Activated CD4-positive, CD25-positive, alpha-beta regulatory T cell (primary cell): ENCODE measurements around the gene SMG6.
"Not testable (repeated sequence)": the region's sequence is repeated elsewhere in the genome, so short reads cannot be mapped to it uniquely, and the experiment has no call there.

Experiments
- DNase-seq, 4 experiments: peaks; one replicate each; lab custom pipeline; 2025; lab: John Stamatoyannopoulos, UW

SMG6 gene

GRCh38 chr17:2178798-2179501 lies 124.6 kb downstream of the SMG6 start:
- DNase-seq = no peak

DNA sequence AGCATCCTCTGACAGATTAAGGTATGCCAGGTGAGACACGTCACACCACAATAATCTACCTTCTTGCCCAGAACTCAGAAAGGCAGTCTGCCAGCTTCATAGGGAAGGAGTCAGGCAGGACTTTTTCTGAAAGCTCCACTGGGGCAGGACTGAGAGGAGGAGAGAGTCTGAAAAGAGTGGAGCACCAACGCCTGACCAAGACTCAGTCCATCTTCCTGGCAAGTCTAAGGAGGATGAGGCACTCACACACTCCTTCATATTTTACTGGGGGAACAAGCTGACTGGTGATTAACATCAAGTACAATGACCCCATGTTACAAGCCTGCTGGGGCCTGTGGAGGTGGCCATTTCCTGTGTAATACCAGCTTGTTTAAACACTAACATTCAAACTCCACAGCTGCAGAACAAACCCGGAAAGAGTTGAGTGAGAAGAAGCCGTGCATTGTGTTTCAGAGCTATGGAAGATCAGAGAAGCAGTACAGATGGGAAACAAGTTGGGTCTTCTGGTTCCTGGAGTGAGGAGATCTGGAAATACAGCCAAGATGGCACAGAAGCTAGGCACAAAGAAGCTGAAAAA lies 126.3 kb downstream of the SMG6 start:
- no peak for DNase-seq

DNA sequence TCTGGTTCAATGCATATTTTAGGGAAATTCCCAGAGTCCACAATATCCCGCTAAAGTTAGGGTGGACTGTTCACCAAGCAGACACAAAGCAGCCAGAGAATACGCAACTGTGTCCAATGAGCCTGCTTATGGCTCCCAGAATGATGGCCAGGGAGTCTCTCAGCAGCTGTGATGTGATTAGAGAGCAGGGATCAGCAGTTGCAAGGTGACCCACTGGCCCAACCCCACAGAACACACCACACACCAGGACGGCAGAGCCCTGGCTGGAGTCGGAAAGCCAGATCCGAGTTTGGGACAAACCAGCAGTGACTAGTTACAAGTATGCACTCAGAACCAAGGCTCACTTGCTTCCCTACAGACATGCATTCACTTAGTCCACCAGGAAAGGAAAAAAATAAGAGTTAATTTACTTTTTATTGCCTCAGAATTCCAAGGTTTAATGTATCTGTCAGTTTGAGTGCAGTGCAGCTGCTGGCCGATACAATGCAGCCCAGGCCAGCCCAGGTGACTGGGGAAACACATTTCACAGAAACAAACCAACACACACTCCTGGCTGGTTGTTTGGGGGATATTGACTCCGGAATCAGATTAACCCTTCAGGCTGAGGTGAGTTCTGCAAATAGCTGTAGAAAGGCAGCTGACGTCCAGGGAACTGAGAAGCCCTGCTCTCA lies 127.0 kb downstream of the SMG6 start:
- DNase-seq = no peak

DNA sequence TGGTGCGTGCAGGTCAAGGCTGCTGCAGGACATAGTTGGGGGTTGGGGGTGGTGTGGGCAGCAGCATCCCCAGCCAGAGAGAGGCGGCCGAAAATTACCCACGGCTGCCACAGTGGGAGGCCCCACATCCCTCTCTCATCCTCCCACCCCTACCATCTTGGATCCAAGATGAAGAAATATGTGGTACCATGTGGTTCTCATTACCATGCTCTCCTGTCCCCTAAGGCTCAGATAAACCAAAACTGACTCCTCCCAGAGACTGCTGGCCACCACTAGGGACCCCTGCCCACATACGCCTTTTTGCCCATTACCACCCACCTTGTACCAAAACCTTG lies 128.3 kb downstream of the SMG6 start:
- no peak for DNase-seq

GRCh38 chr17:2174468-2175293 lies 128.9 kb downstream of the SMG6 start:
- DNase-seq = no peak

- DNase-seq = no peak
Observed at GRCh38 chr17:2174014-2174413, 129.6 kb downstream of the SMG6 start.

GRCh38 chr17:2172999-2173398 lies 130.6 kb downstream of the SMG6 start:
- DNase-seq = no peak

DNA sequence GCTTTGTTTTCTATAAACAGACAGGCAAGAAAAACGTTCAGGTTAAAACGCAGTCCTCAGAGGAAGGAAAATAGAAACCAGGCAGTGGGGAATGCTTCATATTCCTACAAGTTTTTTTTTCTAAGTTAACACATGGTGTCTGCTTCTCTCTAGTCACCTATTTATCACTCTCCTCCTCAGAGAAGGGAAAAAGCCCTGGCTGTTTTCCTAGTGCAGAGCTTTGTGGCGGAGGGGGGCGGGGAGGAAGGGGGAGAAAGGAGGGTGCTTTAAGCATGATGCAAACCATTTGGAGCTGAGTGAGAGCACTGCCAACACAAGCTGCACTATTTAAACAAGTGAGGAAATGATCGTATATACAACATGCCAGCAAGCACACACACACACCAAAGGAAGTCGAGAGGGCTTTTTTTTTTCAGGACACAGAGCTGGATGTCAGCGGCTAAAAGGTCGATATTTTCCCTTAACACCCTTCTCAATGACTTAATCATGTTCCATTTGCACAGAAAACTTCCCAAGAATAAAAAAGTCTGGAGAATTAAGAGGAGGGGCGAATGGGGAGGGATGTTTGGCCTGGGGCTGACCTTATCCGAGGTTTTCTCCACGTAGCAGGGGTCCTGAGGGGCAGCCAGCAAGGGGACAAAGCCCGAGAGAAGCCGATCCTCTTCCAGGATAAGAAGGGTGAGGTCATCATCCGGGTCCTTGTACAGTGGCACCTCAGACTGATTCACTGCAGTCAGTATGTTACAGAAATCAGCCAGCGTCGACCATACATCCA lies 131.3 kb downstream of the SMG6 start:
- DNase-seq = no peak

DNA sequence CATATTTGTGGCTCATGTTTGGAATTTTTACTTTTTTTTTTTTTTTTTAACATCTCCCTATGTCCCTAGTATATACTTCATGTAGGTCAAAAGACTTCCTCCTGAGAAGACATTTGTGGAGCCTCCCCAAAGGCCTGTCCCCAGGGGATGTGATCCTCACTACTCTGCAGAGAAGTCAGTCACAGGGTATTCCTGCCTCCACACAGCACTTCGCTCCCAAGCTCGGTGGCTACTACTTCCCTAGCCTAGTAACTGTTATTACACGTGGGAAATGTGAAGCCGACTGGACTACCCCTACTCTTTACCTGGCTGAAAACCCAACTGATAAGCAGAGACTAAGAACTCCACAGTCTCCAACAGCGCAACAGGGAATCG lies 131.9 kb downstream of the SMG6 start:
- no peak for DNase-seq

DNA sequence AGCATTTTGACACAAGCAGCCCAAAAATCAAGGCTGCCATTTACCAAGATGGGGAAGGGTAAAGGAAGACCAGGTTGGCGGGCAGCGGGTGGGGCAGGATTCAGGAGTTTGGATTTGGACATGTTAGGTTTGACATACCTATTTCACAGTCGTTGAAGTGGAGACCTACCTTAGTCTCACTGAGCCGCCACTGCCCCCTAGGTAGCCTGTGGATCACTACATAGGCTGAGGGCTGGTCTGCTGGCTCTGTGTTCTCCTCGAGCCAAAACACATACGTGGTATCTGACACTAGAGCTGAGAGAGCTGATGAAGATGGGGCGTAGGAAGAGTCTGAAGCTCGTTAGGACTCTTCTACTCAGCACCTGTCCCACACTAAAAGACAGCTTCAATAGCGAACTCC lies 133.6 kb downstream of the SMG6 start:
- no peak for DNase-seq

DNA sequence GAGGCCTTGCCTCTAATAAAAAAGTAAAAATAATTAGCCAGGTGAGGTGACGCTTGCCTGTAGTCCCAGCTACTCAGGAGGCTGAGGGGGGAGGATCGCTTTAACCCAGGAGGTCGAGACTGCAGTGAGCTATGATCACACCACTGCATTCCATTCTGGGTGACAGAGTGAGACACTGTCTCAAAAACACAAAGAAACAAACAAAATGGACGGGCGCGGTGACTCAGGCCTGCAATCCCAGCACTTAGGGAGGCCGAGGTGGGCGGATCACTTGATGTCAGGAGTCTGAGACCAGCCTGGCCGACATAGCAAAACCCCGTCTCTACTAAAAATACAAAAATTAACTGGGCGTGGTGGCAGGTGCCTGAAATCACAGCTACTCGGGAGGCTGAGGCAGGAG lies 137.9 kb downstream of the SMG6 start:
- not testable (repeated sequence) for DNase-seq

GRCh38 chr17:2158396-2158780 lies 145.2 kb downstream of the SMG6 start:
- no peak for DNase-seq

GRCh38 chr17:2157675-2158395 lies 145.8 kb downstream of the SMG6 start:
- DNase-seq = no peak

DNA sequence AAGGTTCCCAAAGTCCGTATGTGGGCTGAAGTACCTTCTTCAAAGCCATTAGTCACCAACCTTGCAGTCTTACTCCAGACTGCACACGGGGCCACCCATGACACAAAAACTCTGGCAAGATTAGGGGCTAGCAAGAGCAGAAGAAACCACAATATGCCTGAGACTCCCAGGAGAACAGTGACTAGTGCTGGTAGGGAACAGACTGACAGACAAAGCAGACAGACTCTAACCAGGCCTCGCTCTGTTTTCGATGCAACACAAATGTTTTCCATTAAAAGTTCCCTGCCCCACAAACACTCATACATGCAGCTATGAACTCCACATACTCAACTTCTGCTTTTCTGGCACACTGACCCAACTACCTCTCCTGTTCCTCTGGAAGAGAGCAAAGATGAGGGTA lies 146.5 kb downstream of the SMG6 start:
- DNase-seq = no peak

DNA sequence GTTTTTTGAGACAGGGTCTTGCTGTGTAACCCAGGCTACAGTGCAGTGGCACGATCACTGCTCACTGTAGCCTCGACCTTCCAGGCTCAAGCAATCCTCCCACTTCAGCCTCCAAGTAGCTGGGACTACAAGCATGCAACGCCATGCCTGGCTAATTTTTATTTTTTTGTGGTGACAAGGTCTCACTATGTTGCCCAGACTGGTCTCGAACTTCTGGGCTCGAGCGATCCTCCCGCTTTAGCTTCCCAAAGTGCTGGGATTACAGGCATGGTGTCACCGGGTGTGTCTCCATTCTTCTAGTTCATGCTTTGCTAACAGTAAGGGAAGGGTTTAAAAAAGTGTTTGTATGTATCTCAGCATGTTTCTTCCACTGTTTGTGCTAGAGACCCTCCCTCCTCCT lies 146.9 kb downstream of the SMG6 start:
- no peak for DNase-seq

- DNase-seq = no peak
Observed at GRCh38 chr17:2155573-2155972, 148.0 kb downstream of the SMG6 start.

DNA sequence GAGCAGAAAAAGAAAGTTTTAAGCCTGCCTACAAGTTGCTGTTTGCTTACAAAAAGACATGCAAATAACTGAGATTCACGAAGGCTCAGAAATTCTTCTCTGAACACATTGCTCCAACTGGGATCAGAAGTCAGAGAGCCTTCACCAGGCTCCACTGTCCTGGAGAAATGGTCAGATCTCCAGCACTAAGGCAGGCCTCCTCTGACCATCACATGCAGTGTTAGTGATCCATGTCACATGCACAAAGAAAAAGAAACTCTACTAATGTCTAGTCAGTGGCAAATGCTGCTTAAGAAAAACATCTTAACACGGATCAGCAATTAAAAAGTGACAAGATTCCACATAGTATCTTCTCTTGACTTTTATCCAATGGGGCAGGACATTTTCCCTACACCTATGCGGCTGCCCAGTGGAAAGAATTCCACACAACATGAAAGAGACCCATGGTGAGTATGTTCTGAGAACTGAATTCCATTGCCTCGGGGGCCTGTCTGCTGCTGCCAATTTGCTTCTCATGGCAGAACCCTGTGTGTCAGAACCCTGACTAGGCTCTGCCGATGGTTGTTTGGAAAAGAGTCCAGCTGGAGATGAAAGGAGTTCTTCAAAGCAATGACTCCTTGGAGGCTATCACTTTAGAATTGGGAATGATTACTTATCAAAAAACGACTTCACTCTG lies 152.1 kb downstream of the SMG6 start:
- no peak for DNase-seq

DNA sequence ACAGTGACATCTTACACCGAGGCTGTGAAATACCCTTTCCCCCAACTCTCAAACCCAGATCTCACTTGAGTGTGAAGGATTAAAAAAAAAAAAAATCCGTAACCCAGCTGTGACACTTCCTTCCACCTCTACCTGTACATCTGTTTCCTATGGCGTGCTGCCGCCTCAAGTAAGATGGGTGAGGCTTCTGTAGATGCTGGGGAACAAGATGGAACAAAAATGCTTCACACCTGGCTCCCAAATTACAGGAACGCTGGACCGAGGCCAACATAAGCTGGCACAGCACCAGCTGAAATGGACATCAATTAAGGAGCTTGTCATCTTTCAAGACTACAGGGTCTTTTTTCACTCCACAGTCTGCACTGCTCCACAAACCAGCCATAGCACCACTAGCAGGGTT lies 152.8 kb downstream of the SMG6 start:
- no peak for DNase-seq

GRCh38 chr17:2149934-2150333 lies 153.7 kb downstream of the SMG6 start:
- no peak for DNase-seq

DNA sequence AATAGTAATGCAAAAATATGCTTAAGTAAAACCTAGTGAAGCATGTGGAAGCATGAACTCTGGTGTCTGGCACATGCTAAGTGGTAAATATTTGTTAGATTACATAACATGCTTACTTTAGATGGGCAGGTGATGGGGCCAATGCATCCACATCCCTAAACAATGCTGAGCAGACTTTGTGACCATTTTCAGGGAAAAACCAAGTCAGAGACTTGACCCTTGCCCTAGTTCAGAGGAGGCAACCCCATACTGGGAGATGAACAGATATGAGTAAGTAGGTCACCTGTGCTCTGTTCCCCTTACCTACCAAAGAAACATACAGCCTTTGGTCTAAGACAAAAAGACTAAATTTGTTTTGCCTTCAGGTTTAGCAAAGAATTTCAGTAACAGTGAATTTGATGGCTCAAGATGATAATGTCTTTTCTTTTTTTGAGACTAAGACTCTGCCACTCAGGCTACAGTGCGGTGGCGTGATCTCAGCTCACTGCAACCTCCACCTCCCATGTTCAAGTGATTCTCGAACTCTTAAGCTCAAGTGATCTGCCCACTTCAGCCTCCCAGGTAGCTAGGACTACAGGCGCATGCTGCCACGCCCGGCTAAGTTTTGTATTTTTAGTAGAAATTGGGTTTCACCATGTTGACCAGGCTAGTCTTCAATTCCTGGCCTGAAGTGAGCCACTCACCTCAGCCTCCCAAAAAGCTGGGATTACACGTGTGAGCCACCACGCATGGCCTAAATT lies 157.3 kb downstream of the SMG6 start:
- no peak for DNase-seq
